K562 (cell line): ENCODE results near the gene TERB2. TPM values are rescaled to one million over a fixed set of nuclear protein-coding genes. Genes with fewer than 3 reads are reported as not detected.

Experiments
- BCOR ChIP-seq: fragments of 450-650 bp; IDR thresholded peaks from 2 replicates; pipeline ENCODE4 v1.6.1; 2016
- HMGN3 ChIP-seq: IDR thresholded peaks from 2 replicates; pipeline ENCODE4 v1.6.1; 2011; ENCODE audit warnings: borderline replicate concordance, low read depth, mild to moderate bottlenecking, mixed read lengths, low read length; ENCODE audit not compliant: insufficient read length; ENCODE audit errors: extremely low read depth
- HOMEZ ChIP-seq: fragments of 250-450 bp; sonication (Bioruptor Pico); IDR thresholded peaks from 2 replicates; pipeline ENCODE4 v1.4.0; 2020; ENCODE audit warnings: mild to moderate bottlenecking, moderate library complexity
- SRF ChIP-seq, 2 experiments: fragments of 250-450, 450-650 bp in 1 of 2; sonication (Bioruptor Pico) in 1 of 2; sonication (generic) in 1 of 2; formaldehyde crosslinking; IDR thresholded peaks; 2 replicates each; pipeline versions ENCODE4 v1.5.0 to v1.5.1; 2020 to 2022; ENCODE audit warnings: mild to moderate bottlenecking in 1 of 2, missing genetic modification reagents in 1 of 2
- ZNF318 ChIP-seq, 2 experiments: fragments of 450-650 bp; IDR thresholded peaks; 2 replicates each; pipeline ENCODE4 v1.6.1; 2016; ENCODE audit warnings: mild to moderate bottlenecking in 2 of 2, borderline replicate concordance in 1 of 2, low read depth in 1 of 2, moderate library complexity in 1 of 2
- polyA plus RNA-seq, 8 experiments: library from polyadenylated mRNA; depleted of rRNA in 4 of 8; stranded (reverse) in 5 of 8; unstranded in 3 of 8; fragments of >200 nt; fragmentation: Nextera tagmentation in 2 of 8; fragmentation: Illumina TruSeq in 1 of 8; extraction: Ambion mirVana in 2 of 8; extraction: Trizol in 1 of 8; gene quantifications; 2 replicates each; pipeline versions ENCODE4 v1.2.1 to v1.2.3, GENCODE V29; 2011 to 2014; ENCODE audit warnings: inconsistent platforms in 1 of 8, missing spikeins in 1 of 8
- total RNA-seq, 7 experiments: library from RNA; depleted of rRNA in 6 of 7; stranded (reverse); fragments of >200 nt in 6 of 7; fragmentation: Illumina TruSeq in 2 of 7; extraction: Trizol in 2 of 7; gene quantifications; 2 replicates each; pipeline versions ENCODE4 v1.2.1 to v1.2.3, GENCODE V29; 2011 to 2021; ENCODE audit warnings: low replicate concordance in 1 of 7
- TF ChIP-seq, protein P1 (sequence below): fragments of 250-450 bp; sonication (Bioruptor Pico); IDR thresholded peaks from 2 replicates; pipeline ENCODE4 v1.4.0; 2020; ENCODE audit warnings: mild to moderate bottlenecking, moderate library complexity
- TF ChIP-seq, protein P2 (sequence below): sonication (generic); formaldehyde crosslinking; IDR thresholded peaks from 2 replicates; pipeline ENCODE4 v1.8.0; 2022; ENCODE audit warnings: missing genetic modification reagents, mild to moderate bottlenecking, moderate library complexity, borderline replicate concordance

Gene TERB2
- total and polyA plus RNA-seq, 9 of the 15 experiments (the other 6 are each of a cell fraction or from before 2014, with no cell fraction given): not detected

- no peak for TF ChIP-seq HOMEZ (CRISPR knock-in tag)
- TF ChIP-seq SRF (CRISPR knock-in tag; IDR thresholded peaks at IDR 0.05): no peak
- TF ChIP-seq ZNF318 (IDR thresholded peaks at IDR 0.05; ENCODE audit: borderline replicate concordance in 1 of 2, low read depth in 1 of 2): no peak
- no peak for TF ChIP-seq BCOR
- TF ChIP-seq, protein P1, sequence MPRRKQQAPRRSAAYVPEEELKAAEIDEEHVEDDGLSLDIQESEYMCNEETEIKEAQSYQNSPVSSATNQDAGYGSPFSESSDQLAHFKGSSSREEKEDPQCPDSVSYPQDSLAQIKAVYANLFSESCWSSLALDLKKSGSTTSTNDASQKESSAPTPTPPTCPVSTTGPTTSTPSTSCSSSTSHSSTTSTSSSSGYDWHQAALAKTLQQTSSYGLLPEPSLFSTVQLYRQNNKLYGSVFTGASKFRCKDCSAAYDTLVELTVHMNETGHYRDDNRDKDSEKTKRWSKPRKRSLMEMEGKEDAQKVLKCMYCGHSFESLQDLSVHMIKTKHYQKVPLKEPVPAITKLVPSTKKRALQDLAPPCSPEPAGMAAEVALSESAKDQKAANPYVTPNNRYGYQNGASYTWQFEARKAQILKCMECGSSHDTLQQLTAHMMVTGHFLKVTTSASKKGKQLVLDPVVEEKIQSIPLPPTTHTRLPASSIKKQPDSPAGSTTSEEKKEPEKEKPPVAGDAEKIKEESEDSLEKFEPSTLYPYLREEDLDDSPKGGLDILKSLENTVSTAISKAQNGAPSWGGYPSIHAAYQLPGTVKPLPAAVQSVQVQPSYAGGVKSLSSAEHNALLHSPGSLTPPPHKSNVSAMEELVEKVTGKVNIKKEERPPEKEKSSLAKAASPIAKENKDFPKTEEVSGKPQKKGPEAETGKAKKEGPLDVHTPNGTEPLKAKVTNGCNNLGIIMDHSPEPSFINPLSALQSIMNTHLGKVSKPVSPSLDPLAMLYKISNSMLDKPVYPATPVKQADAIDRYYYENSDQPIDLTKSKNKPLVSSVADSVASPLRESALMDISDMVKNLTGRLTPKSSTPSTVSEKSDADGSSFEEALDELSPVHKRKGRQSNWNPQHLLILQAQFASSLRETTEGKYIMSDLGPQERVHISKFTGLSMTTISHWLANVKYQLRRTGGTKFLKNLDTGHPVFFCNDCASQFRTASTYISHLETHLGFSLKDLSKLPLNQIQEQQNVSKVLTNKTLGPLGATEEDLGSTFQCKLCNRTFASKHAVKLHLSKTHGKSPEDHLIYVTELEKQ: no peak
- no peak for TF ChIP-seq HMGN3
- TF ChIP-seq, protein P2, sequence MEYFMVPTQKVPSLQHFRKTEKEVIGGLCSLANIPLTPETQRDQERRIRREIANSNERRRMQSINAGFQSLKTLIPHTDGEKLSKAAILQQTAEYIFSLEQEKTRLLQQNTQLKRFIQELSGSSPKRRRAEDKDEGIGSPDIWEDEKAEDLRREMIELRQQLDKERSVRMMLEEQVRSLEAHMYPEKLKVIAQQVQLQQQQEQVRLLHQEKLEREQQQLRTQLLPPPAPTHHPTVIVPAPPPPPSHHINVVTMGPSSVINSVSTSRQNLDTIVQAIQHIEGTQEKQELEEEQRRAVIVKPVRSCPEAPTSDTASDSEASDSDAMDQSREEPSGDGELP (CRISPR knock-in tag): no peak
These were observed 67.3 kb downstream of the TERB2 start (continued) for GRCh38 chr15:45023659-45024225.
